ENCODE data around the gene NEK11.
"Not testable (repeated sequence)": the region's sequence is repeated elsewhere in the genome, so short reads cannot be mapped to it uniquely, and the experiment has no call there.

The NEK11 gene

DNA sequence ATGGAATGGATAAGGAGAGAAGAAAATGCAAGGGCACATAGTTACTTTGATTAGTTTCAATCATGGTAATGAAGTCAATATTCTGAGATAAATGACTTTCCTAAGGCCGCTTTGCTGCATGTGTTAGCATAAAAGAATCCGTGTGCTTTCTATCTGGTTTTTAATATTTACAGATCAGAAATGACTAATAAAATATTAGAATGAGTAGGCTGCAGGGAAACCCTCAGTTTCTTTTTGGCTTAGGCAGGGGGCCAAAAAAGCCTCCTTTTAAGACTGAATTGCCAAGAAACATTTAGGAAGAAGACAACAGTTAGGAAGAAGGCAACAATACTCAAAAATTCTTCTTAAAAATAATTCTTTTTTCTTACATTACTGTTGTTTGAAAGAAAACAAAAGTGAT is 11.6 kb downstream of the NEK11 start:
- TF ChIP-seq, protein P1, sequence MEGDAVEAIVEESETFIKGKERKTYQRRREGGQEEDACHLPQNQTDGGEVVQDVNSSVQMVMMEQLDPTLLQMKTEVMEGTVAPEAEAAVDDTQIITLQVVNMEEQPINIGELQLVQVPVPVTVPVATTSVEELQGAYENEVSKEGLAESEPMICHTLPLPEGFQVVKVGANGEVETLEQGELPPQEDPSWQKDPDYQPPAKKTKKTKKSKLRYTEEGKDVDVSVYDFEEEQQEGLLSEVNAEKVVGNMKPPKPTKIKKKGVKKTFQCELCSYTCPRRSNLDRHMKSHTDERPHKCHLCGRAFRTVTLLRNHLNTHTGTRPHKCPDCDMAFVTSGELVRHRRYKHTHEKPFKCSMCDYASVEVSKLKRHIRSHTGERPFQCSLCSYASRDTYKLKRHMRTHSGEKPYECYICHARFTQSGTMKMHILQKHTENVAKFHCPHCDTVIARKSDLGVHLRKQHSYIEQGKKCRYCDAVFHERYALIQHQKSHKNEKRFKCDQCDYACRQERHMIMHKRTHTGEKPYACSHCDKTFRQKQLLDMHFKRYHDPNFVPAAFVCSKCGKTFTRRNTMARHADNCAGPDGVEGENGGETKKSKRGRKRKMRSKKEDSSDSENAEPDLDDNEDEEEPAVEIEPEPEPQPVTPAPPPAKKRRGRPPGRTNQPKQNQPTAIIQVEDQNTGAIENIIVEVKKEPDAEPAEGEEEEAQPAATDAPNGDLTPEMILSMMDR (conservative IDR thresholded peaks at IDR 0.05; ENCODE audit: low read length): no peak
- no peak overlapping the region for H3K4me3 ChIP-seq (ENCODE audit: low read length)
- no peak for DNase-seq (ENCODE audit: low read depth)

DNA sequence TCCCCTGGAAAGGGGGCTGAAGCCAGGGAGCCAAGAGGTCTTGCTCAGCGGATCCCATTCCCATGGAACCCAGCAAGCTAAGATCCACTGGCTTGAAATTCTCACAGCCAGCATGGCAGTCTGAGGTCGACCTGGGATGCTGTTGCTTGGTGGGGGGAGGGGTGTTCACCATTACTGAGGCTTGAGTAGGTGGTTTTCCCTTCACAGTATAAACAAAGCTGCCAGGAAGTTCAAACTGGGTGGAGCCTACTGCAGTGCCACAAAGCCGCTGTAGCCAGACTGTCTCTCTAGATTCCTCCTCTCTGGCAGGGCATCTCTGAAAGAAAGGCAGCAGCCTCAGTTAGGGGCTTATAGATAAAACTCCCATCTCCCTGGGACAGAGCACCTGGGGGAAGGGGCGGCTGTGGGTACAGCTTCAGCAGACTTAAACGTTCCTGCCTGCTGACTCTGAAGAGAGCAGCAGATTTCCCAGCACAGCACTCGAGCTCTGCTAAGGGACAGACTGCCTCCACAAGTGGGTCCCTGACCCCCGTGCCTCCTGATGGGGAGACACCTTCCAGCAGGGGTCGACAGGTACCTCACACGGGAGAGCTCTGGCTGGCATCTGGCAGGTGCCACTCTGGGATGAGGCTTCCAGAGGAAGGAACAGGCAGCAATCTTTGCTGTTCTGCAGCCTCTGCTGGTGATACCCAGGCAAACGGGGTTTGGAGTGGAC is 15.8 kb downstream of the NEK11 start:
- H3K4me3 ChIP-seq (ENCODE audit: low read length); DNase-seq (ENCODE audit: low read depth): not testable (repeated sequence)

DNA sequence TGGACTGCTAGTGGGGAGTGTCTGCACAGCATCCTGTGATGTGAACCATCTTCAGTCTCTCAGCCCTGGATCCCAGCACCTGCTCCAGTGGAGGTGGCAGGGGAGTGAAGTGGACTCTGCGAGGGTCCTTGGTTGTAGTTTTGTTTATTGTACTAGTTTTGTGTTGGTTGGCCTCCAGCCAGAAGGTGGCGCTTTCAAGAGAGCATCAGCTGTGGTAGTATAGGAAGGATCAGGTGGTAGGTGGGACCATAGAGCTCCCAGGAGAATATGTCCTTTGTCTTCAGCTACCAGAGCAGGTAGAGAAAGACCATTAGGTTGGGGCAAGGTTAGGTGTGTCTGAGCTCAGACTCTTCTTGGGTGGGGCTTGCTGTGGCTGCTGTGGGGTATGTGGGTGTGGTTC is 20.9 kb downstream of the NEK11 start:
- DNase-seq (ENCODE audit: low read depth): no peak
- TF ChIP-seq, protein P1 (conservative IDR thresholded peaks at IDR 0.05; ENCODE audit: low read length): no peak
- no peak overlapping the region for H3K4me3 ChIP-seq (ENCODE audit: low read length)

DNA sequence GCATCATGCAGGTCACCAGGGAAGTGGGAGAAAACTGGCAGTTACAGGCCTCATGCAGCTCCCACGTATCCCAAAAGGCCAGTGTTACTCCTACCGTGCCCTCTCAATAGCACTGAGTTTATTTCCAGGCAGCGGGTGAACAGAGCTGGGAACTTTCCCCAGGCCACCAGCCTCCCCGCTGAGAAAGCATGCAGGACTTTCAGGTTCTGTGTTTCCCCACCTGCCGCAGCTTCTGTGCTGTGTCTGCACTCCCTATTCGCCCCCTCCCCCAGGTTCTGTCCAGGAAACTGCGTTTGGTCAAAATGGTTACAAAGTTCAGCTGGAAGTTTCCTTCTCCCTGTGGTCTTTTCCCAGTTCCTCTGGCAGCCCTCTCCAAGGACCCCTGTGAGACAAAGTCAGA is 21.4 kb downstream of the NEK11 start:
- H3K4me3 ChIP-seq (ENCODE audit: low read length): no peak overlapping the region
- DNase-seq (ENCODE audit: low read depth): no peak
- TF ChIP-seq, protein P1 (conservative IDR thresholded peaks at IDR 0.05; ENCODE audit: low read length): no peak

DNA sequence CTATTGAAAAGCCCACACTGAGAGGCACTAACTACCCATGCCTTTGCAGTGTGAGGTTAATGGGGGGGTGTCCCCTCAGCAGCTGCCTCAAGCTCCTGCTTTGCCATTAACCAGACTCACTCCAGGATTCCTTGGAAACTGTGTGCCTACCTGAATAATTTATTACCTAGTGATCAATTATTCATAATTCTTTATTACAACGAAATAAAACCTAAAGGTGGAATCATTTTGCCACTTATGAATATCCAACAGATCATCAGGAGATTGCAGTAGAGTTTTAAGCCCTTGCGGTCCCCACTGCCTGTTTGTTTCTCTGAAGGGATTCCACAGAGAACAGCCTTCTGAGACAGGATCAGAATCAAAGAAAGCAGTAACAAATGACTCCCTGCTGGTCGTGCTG is 23.3 kb downstream of the NEK11 start:
- H3K4me3 ChIP-seq (ENCODE audit: low read length): no peak overlapping the region
- TF ChIP-seq, protein P1 (conservative IDR thresholded peaks at IDR 0.05; ENCODE audit: low read length): no peak
- no peak for DNase-seq (ENCODE audit: low read depth)

DNA sequence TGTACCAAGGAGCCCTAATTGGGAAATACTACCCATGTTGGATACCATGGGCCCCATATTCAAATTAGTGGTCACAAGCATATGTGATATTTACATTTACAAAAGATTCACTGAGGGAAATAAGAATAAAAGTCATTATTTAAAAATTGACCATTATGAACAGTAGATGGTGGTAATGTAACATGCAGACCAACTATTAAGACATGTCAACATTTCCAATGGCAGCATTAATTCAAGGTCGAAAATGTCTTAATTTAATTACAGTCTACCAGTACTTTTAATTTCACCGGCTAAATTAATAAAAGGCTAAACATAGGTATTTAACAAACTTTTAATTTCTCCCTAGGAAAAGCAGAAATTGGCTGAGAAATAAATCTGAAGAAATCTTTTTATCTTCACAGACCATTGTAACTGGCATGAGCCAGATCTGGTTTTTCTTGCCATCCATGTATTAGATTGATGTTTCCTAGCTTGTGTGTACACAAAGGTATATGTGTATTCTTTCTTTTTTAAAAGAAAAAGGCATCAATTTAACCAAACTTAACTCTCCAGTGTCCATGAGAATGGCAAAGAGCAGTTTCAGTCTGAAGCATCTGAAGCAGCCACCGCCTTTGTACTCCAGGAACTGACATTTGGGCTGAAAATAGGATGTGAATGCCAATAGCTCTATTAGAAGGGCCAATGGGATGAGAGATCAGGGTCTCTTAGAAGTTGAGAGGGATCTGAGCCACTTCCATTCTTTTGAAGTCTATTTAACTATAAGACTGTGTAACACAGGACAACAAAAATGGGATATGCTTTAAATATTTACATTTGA is 26.6 kb downstream of the NEK11 start:
- H3K4me3 ChIP-seq (ENCODE audit: low read length): no peak overlapping the region
- TF ChIP-seq, protein P1 (conservative IDR thresholded peaks at IDR 0.05; ENCODE audit: low read length): peak; percentile 40
- peak; percentile 11 for DNase-seq (ENCODE audit: low read depth)

DNA sequence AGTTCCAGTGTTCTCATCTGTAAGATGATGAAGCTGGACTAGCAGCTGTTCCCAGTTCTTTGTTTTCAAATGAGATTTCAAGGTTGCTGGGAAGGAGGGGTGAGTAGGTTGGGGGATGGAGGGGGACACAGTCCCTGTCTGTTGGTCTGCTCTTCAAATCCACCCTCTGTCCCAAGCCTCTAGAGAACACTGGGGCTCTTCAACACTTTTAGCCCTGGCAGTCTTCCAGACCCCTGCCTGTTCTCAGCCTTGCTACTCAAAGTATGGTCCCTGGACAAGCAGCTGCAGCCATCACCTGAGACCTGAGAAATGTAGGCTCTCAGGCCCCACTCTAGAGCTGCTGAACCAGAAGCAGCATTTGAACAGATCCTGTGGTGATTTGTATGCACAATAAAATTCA is 41.3 kb downstream of the NEK11 start:
- TF ChIP-seq, protein P1 (conservative IDR thresholded peaks at IDR 0.05; ENCODE audit: low read length): no peak
- H3K4me3 ChIP-seq (ENCODE audit: low read length): no peak overlapping the region
- DNase-seq (ENCODE audit: low read depth): no peak

All from AG10803 (cell line).